Raji (cell line): ENCODE measurements around the gene ISLR.

Source experiments
- POLR2A ChIP-seq: IDR thresholded peaks from 2 replicates; pipeline ENCODE4 v1.6.1; 2011; ENCODE audit warnings: low read depth, low read length, control low read depth; ENCODE audit not compliant: insufficient read depth

ISLR gene

GRCh38 chr15:74157868-74158827 lies 15.4 kb upstream of the ISLR start:
- TF ChIP-seq POLR2A = no peak

GRCh38 chr15:74158855-74159650 lies 14.5 kb upstream of the ISLR start:
- no peak for TF ChIP-seq POLR2A

- no peak for TF ChIP-seq POLR2A
Measured at GRCh38 chr15:74159773-74160172, 13.7 kb upstream of the ISLR start.

- TF ChIP-seq POLR2A = no peak
Measured at GRCh38 chr15:74165461-74165860, 8.0 kb upstream of the ISLR start.

- no peak for TF ChIP-seq POLR2A
Measured at GRCh38 chr15:74167891-74168331, 5.6 kb upstream of the ISLR start.

GRCh38 chr15:74168711-74169126 lies 4.8 kb upstream of the ISLR start:
- TF ChIP-seq POLR2A = no peak

- no peak for TF ChIP-seq POLR2A
Measured at GRCh38 chr15:74170071-74170844, 3.3 kb upstream of the ISLR start.

GRCh38 chr15:74170875-74171578 lies 2.5 kb upstream of the ISLR start:
- no peak for TF ChIP-seq POLR2A

- no peak for TF ChIP-seq POLR2A
Measured at GRCh38 chr15:74171965-74172541, 1.5 kb upstream of the ISLR start.

- no peak for TF ChIP-seq POLR2A
Measured at GRCh38 chr15:74172701-74173379, 670 bp upstream of the ISLR start.

- no peak for TF ChIP-seq POLR2A
Measured at GRCh38 chr15:74174219-74174957, 878 bp downstream of the ISLR start.

- no peak for TF ChIP-seq POLR2A
Measured at GRCh38 chr15:74174958-74175253, 1.4 kb downstream of the ISLR start.

- no peak for TF ChIP-seq POLR2A
Measured at GRCh38 chr15:74175271-74176191, 2.0 kb downstream of the ISLR start.
